NCI-H2171 treated with DMSO at 0.1 percent for 48 hours (cell line): ENCODE data around the gene MAPK4.

Experiments
- DNase-seq: peaks from one replicate; lab custom pipeline; 2025; lab: John Stamatoyannopoulos, UW

The MAPK4 gene

DNA sequence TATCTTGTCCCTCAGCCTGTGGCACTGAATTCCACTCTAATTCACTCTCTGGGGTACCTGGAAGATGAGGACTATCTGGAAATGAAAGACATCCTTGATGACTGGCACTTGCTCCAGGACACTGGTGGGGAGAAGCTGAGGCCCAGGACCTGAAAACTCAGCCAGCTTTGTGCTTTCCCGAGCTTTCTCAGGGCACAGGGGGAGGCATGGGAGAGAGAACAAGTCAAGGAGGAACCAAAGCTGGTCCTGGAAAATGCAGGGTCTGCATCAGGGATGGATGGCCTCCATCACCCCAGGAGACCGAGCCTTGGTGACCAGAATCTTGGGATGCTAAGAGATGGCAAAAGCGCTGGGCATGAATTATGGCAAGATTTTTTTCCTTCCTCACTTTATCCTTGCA lies 65.1 kb downstream of the MAPK4 start:
- no peak for DNase-seq

DNA sequence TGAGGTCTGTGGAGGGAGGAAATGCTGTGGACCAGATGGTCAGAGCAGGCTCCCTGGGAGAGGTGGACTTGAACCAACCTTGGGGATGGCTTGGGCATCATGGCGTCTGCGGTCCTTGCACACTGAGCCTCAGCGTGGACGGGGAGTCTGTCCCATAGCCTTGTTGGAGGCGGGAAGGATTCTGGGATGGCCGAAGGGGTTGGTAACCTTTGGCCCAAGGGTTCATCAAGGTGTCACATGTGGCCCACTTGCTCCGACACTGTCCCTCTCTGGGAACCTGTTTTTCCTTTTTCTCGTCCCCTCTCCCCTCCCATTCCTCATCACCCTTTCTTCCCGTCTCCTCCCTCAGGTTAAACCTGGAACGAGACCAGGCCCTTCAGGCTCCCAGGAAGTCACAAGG lies 66.4 kb downstream of the MAPK4 start:
- no peak for DNase-seq

GRCh38 chr18:50627594-50628532 lies 68.0 kb downstream of the MAPK4 start:
- no peak for DNase-seq

DNA sequence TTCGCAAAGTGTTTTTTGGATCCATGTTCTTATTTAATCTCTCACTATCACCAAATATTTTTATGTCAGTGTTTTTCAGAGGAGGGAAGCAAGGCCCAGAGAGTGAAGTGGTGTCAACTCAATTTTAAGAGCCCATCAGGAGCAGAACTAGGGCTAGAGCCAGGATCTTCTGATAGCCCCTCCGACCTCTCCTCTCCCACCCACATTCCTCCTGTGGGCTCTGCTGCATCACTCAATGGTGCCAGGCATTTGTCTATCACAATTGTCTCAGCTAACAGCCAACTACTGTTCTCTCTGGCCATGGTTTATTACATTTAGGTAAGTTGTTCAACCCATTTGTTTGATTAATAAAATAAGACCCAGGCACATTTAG lies 68.6 kb downstream of the MAPK4 start:
- no peak for DNase-seq

GRCh38 chr18:50629148-50629631 lies 69.3 kb downstream of the MAPK4 start:
- peak; percentile 94 for DNase-seq

DNA sequence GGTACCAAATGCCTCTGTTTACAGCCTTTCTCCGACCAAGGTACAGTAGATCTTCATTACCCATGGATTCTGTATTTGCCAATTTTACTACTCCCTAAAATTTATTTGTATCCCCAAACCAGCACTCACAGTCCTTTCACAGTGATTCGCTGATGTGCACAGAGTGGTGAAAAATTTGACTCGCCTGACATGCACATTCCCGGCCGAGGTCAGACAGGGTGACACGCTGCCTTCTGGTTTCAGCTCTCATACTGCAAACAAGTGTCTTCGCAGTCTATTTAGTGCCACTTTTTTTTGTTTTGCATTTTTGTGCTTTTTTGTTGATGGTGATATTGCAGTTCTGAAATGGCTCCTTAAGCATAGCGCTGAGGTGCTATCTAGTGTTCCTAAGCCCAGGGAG lies 71.0 kb downstream of the MAPK4 start:
- DNase-seq, result no peak

DNA sequence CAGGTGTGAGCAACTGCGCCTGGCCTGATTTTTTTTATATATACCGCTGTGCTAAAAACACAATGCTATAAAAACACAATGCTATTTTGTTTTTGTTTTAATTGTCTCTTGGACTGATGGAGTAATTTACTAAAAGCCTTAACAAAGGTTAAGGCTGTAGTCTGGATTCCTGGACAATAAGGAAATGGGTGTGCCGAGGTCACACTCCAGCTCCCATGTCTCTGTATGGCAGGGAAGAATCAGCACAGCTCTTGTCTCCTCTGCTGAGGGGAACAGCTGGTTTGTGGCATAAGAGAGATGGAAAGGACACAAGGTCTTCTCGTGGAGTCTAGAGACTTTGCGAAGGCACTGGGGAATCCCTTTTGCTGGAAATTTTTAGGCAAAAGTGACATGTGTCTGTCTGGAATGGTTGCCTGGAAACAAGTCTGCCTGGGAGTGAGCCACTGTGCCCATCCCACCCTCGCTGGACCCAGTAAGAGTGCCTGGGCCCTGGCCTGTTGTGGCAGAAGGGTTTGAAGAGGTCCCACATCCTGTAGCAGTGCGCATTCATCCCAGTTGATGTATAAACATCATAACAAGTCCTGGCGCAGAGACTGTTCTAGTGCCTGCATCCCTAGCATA lies 73.1 kb downstream of the MAPK4 start:
- no peak for DNase-seq

DNA sequence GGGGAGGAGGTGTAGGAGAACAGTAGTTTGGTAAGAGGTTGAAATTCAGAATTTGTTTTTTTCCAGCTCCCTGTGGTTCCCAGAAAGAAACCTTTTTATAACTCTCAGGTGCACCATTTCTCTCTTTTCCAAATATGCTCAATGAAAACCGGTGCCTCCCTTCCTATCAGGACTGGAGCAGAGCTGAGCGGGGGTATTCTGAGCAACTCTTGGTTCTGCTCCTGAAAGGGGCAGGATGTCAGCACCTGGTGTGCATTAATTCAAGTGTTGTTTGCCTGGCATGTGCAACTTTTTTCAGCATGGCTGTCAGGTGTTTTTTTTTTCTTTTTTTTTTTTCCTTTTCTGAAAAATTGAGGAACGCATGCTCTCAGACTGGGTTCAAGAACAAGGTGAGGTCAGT lies 74.1 kb downstream of the MAPK4 start:
- no peak for DNase-seq

DNA sequence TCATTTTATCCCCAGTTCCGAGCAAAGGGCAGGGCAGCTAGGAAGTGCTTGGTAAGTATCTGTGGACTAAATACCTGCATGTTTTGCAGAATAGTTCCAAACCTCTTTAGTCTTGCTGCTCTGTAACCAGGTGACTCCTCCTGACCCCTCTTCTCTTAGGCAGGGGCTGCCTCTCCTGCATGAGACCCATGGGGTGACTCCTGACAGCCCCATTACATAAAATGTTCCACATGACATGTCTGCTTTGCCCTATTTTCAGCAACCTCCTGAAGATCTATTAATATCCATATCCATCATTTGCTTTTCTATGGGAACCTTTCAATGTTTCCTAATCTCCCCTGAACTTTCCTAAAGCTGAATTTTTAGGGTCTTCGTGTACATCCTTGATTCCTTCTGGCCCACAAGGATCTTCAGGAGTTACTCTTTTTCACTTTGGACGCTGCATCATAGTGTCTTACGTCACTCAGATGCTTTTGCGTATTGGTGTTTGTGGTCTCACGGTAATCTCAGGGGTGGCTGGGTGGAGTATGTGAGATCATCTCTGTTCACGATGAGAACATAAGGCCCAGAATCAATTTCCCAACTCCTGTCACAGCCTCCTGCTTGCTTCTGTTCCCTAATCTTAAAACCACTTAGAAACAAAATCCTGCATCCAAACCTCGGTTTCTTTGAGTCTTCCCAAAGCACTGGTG lies 76.6 kb downstream of the MAPK4 start:
- no peak for DNase-seq

GRCh38 chr18:50638016-50638883 lies 78.4 kb downstream of the MAPK4 start:
- DNase-seq, result no peak

DNA sequence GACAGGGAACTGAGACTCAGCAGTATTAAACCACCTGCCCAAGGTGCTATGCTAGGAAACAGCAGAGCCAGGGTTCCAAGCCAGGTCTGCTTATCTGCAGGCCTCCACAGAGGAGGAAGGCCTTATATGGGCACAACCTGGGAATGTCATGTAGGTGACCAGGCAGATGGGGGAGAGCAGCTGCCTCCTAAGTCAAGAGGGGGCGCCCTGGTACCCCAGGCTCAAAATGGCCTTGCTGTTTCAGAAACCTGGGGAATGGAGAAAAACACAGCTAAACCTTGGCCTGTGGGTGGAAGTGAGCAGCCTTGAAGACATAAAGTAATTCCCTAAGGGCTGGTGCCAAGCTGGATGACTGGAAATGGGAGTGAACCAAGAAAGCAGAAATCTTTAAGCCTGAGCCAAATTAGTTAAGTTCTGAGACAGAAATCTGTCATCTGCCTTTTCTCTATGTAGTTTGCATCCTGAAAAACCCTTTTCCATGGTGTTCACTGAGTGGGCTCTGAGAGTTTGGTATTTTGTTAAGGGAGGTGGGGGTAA lies 79.1 kb downstream of the MAPK4 start:
- no peak for DNase-seq

DNA sequence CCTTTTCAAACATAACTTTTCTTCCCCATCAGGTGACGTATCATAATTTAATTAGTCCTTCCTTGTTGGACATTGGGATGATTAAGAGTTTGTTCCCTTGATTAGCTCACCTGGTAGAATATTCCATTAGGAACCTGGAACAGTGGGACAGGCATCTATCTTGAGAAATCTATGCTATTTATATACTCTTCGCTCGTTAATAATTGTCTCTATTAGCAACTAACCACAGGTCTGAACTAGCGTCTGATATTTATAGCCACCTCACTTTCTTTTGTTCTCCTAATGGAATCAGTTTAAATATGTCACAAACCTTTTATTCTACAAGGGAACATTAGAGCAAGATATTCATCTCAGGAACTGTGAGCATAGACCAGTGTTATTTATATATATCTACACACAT lies 79.8 kb downstream of the MAPK4 start:
- DNase-seq, result no peak

- DNase-seq, result no peak
These were observed 82.6 kb downstream of the MAPK4 start for GRCh38 chr18:50642439-50642838.

- DNase-seq, result no peak
These were observed 84.3 kb downstream of the MAPK4 start for GRCh38 chr18:50644146-50644545.

DNA sequence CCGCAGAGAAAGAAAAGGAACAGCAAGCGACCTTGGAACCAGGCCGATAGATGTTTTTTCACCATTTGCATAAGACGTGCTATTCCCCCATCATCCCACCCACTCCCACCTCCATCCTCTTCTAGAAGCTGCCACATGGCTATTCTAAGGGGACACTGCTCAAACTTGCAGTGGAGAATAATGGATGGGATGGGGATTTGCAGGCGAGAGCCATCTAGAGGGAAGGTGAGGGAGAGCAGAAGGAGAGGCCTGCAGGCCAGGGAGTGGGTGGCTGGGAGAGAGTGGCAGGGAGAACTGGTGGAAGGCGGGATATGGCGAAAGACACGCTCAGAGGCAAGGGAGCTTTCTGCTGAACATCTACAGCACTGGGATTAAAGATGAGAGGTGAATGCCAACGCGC lies 84.9 kb downstream of the MAPK4 start:
- DNase-seq, result peak; percentile 20

- DNase-seq, result no peak
These were observed 87.3 kb downstream of the MAPK4 start for GRCh38 chr18:50647237-50647636.

DNA sequence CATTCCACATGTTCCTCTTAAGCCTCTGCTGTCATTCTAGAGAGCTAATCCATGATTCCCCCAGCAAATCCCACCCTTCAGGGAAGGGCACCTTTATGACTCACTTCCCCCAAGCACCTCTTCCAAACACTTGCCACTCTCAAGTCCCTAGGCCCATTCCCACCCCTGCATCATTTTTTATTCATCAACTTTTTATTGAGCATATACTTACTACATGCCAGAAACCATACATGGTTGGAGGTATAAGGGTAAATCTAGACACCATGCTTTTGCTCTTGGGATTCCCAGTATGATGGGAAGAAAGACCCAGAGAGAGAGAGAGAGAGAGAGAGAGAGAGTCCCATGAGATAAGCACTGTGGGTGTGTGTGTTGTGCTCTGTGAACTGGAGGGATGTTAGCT lies 87.9 kb downstream of the MAPK4 start:
- DNase-seq, result no peak

DNA sequence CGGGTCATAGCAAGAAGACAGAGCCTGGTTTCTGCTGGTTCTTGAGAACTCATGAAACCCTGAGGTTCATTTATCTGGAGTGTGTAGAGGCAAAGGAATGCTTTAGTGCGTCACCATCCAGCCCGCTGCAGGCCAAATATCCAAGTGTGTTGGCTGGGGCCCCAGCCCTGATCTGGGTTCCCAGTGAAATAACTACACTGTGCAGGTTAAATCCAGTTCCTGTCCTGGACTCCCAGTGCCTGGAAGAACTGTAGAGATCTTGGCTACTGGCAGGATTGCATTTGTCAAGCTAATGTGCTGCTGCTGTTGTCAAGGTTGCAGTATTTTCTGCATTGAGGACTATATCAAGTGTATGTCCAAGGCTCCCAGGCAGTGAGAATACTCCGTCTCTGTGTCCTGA lies 89.9 kb downstream of the MAPK4 start:
- no peak for DNase-seq

GRCh38 chr18:50651334-50651733 lies 91.4 kb downstream of the MAPK4 start:
- no peak for DNase-seq

- peak; percentile 12 for DNase-seq
These were observed 93.7 kb downstream of the MAPK4 start for GRCh38 chr18:50653402-50654093.

DNA sequence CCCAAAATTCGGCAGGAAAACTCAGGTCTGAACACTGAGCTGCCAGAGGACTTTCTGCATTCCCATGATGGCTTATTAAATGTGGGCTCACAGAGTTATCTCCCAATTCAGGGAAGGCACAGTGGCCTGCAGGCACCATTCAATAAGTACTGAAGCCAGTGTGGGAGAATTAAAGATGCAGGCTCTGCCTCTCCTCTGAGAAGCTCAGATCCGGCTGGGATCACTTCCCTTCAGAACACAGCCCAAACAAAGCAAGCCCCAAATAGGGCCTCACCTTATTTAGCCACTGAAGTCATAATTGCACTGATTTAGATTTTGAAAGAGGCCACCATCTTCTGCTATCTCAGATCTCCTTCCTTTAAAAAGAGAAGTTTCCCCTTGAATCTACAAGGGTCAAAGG lies 94.3 kb downstream of the MAPK4 start:
- DNase-seq, result no peak
